Epithelial cell of proximal tubule (primary cell): ENCODE data around the gene REN. TPM values are rescaled to one million over a fixed set of nuclear protein-coding genes. Genes with fewer than 3 reads are reported as not detected.

Experiments
- DNase-seq: peaks from one replicate; pipeline ENCODE4 v3.0.0-alpha.2; 2011; ENCODE audit warnings: low read depth
- H3K4me3 ChIP-seq: 2 replicates; pipeline ENCODE4 v1.5.1; 2011; ENCODE audit warnings: low read depth, mild to moderate bottlenecking, low read length
- total RNA-seq: library from RNA; depleted of rRNA; stranded (reverse); fragments of >200 nt; gene quantifications from 2 replicates; pipeline ENCODE4 v1.2.3, GENCODE V29; 2015
- TF ChIP-seq, protein P1 (sequence below): conservative IDR thresholded peaks from 2 replicates; pipeline ENCODE4 v1.5.1; 2012; ENCODE audit warnings: low read depth, mild to moderate bottlenecking, low read length

REN gene
- total RNA-seq, 1 donor from 2014 or later, result 0.12 TPM

DNA sequence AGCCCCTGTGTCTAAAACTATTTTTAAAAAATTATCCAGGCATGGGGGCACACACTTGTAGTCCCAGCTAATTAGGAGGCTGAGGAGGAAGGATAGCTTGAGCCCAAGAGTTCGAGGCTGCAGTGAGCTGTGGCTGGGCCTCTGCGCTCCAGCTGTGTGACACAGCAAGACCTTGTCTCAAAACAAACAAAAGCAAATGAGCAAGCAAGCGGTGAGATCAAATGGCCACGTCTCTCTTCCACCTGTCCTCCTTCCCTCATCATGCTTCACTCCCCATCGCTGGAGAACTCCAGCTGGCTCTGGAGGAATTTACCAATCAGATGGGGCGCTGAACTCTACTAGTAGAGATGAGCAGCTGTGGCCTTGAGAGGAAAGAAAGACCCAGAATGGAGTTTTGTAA is 14.0 kb upstream of the REN start:
- DNase-seq, result no peak
- TF ChIP-seq, protein P1, sequence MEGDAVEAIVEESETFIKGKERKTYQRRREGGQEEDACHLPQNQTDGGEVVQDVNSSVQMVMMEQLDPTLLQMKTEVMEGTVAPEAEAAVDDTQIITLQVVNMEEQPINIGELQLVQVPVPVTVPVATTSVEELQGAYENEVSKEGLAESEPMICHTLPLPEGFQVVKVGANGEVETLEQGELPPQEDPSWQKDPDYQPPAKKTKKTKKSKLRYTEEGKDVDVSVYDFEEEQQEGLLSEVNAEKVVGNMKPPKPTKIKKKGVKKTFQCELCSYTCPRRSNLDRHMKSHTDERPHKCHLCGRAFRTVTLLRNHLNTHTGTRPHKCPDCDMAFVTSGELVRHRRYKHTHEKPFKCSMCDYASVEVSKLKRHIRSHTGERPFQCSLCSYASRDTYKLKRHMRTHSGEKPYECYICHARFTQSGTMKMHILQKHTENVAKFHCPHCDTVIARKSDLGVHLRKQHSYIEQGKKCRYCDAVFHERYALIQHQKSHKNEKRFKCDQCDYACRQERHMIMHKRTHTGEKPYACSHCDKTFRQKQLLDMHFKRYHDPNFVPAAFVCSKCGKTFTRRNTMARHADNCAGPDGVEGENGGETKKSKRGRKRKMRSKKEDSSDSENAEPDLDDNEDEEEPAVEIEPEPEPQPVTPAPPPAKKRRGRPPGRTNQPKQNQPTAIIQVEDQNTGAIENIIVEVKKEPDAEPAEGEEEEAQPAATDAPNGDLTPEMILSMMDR, result no peak
- H3K4me3 ChIP-seq, result no peak overlapping the region

DNA sequence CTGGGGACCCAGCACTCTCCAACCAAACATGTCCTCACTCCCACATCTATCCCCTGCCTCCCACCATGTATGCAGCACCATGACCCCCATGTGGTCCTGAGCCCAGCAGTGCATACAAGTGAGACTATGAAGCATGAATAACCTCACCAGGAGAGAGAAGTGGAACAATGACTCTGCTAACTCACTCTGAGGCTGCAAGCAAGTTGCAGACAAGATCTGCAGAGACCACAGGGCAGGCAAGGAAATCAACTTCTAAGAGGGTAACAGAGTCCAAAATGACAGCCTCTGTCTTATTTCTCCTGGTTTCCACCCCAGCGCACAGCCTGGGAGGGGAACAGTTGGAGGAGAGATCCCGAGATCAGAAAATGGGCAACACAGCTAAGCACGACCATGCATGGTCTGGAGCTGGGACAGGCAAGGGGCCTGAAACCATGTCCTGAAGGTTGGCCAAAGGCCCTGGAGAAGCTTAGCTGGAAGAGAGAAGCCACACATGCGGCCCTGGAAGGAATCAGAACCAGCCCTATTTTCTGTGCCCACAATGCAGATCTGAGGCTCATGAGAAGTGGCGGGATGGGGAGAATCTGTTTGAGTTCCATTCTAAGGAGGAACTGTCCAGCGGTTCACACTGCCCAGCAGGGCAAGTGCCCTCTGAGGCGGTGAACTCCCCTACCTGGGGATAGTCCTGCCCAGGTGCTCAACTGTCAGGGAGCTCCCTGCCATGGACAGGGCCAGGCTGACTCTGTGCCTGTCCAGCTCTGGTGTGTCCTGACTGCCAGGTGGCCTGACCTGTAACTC is 12.5 kb upstream of the REN start:
- no peak for DNase-seq
- H3K4me3 ChIP-seq, result no peak overlapping the region
- TF ChIP-seq, protein P1, result no peak

DNA sequence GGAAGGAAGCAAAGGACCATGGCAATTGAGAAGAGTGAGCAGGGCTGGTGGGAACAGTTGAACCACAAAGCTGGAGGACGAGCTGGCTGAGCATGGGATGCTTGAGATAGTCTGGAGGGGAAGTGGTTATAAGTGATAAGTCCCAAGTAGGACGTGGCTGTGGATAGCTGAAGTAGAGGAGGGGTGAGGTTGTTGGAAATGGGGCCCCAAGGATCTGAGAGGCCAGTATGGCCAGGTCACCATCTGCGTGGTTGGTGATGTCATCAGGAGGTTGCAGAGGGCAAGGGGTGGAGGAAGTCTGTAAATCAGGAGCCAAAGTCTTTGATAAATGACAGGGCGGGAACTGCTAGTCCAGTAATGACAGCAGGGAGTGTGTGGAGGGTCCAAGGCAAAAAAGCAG is 11.0 kb upstream of the REN start:
- DNase-seq, result no peak
- H3K4me3 ChIP-seq, result no peak overlapping the region
- TF ChIP-seq, protein P1, result no peak

DNA sequence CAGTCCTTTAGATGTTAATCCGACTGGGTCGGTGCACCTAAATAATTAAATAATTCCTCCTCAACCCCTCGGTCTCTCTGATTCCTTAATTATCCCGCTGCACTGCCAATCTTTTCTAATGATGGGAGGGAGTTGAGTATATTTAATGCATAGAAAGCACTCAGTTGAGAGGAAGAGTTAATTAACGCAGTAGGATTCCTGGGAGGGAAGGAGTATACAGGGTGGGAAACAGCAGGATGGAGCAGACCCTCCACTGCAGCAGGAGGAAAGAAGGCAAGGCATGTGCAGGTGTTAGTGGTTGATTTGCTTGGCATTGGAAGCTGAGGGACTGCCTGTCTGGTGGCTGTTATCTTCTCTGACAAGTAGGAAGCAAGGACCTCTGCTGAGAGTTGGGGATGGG is 9.9 kb upstream of the REN start:
- DNase-seq, result no peak
- TF ChIP-seq, protein P1, result no peak
- no peak overlapping the region for H3K4me3 ChIP-seq

DNA sequence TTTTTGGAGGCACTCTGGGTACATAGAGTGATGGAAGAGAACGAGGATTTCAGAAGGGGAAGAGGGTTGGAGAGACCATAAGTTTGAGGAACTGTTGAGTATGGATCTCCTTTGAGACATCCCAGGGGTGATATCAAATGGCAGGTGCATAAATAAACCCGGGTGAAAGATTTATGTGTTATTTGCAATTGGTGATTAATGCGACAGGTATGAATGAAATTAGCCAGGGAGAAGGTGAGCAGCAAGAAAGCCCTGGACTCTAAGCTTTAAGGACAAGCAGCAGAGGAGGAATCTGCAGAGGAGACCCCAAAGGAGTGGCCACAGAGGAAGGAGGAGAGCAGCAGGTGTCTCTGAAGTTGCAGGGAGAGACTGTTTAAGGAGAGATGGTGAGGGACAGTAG is 8.8 kb upstream of the REN start:
- H3K4me3 ChIP-seq, result no peak overlapping the region
- no peak for DNase-seq
- TF ChIP-seq, protein P1, result no peak

DNA sequence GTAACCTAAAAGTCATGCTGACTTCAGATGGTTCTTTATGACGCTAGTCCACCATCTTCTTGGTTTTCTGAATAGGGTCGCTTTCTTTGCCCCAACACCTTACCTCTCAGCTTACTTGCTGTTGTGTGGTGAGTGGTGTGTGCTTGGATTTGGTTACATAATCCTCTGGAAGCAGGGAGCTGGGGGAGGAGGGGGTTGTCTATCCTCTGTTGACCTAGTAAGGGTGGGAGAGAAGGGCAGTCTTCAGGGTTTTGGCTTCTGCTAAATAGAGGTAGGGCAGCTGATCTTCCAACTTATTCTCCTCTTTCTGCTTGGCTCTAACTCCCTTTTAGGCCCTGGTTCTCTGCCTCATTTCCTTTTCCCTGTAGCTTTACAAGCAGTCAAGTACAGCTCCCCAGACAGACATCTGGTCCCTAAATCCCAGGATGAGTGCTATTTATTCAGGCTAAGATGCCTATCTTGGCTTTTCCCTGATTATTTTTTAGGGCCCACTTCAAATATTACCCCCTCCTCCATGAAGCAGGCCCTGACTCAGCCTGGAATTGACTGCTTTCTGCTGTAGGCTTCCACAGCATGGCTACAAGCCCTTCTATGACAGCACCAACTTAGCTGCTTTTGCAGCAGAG is 6.4 kb upstream of the REN start:
- TF ChIP-seq, protein P1, result no peak
- H3K4me3 ChIP-seq, result no peak overlapping the region
- DNase-seq, result no peak
